Adrenal gland (tissue), 5 donors: Measurements from ENCODE around the gene CMBL.

Source experiments
- CTCF ChIP-seq, 6 experiments: fragments of 450-650 bp in 4 of 6; fragments of 200-600 bp in 2 of 6; sonication (generic) in 1 of 6; IDR thresholded peaks; 1 replicate in 5 of 6; 2 replicates in 1 of 6; pipeline versions ENCODE4 v1.5.1 to v1.8.0; 2016 to 2021; ENCODE audit warnings: antibody characterized with exemption in 6 of 6, mild to moderate bottlenecking in 2 of 6, moderate library complexity in 1 of 6
- POLR2A ChIP-seq, 2 donors: fragments of 450-650 bp; IDR thresholded peaks; one replicate each; pipeline ENCODE4 v1.6.1; 2017; ENCODE audit warnings: antibody characterized with exemption in 2 of 2, mild to moderate bottlenecking in 2 of 2, moderate library complexity in 1 of 2
- donor health status: DM: no; HTN: no; CAD: no.

- TF ChIP-seq POLR2A (IDR thresholded peaks at IDR 0.05): peak in 1 of 2 donors; percentile 19
- peak in 5 of 6 experiments; percentile 9 to 42 (median 31) for TF ChIP-seq CTCF (IDR thresholded peaks at IDR 0.05)
These were observed 18.3 kb downstream of the CMBL start for GRCh38 chr5:10289353-10289752.
